ENCODE results near the gene SERPINB1.

Gene SERPINB1

DNA sequence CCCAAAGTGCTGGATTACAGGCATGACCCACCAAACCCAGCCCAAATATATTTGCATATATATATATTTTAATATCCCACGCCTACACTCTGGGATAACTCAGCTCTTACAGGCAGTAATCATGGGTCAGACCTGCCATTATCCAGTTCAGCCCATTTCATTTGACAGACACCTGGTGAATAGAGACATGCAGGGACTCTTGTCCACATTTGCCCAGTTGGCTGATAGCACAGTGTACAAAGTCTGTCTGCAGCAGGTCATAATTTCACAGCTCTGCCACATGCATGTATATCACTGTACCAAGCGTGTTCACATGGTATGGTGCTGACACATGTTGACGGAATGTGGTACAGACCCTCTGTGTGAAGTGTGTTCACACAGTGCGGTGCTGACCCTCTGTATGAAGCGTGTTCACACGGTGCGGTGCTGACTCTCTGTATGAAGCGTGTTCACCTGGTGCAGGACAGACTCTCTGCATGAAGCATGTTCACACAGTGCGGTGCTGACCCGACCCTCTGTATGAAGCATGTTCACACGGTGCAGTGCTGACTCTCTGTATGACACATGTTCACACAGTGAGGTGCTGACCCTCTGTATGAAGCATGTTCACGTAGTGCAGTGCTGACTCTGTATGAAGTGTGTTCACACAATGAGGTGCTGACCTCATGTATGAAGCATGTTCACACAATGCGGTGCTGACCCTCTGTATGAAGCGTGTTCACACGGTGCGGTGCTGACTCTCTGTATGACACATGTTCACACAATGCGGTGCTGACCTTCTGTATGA is 10.3 kb upstream of the SERPINB1 start:
- POLR2A ChIA-PET, result no interaction called here
- DNase-seq (ENCODE audit: low read depth, low spot score), result no peak

GRCh38 chr6:2850538-2851113 is 9.0 kb upstream of the SERPINB1 start:
- TF ChIP-seq, protein P1, sequence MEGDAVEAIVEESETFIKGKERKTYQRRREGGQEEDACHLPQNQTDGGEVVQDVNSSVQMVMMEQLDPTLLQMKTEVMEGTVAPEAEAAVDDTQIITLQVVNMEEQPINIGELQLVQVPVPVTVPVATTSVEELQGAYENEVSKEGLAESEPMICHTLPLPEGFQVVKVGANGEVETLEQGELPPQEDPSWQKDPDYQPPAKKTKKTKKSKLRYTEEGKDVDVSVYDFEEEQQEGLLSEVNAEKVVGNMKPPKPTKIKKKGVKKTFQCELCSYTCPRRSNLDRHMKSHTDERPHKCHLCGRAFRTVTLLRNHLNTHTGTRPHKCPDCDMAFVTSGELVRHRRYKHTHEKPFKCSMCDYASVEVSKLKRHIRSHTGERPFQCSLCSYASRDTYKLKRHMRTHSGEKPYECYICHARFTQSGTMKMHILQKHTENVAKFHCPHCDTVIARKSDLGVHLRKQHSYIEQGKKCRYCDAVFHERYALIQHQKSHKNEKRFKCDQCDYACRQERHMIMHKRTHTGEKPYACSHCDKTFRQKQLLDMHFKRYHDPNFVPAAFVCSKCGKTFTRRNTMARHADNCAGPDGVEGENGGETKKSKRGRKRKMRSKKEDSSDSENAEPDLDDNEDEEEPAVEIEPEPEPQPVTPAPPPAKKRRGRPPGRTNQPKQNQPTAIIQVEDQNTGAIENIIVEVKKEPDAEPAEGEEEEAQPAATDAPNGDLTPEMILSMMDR (IDR thresholded peaks at IDR 0.05; ENCODE audit: insufficient read depth, low read length, missing control alignments), result no peak
- POLR2A ChIA-PET, result interaction anchor here (1.0 kb wide), 1 partner anchor 9 kb away, joined by 3 read pairs; the partner anchor contains the start of gene SERPINB1
- no peak for DNase-seq (ENCODE audit: low read depth, low spot score)
- CTCF ChIA-PET, result interaction anchor here (0.6 to 14.2 kb wide), 10 partner anchors 8 to 139 kb away, joined by 3 to 254 read pairs (median 6); partner anchors contain the start of gene SERPINB1
- H3K4me3 ChIP-seq (ENCODE audit: low read depth, low read length), result no peak overlapping the region

More for the DNA sequence above, 10.3 kb upstream of the SERPINB1 start:
- TF ChIP-seq, protein P1 (IDR thresholded peaks at IDR 0.05; ENCODE audit: insufficient read depth, low read length, missing control alignments), result no peak
- CTCF ChIA-PET, result interaction anchor here (0.8 to 14.2 kb wide), 4 partner anchors 10 to 82 kb away, joined by 3 to 254 read pairs (median 12); partner anchors contain the start of gene SERPINB1
- H3K4me3 ChIP-seq (ENCODE audit: low read depth, low read length), result no peak overlapping the region

GRCh38 chr6:2848851-2849250 is 7.2 kb upstream of the SERPINB1 start:
- no peak for DNase-seq (ENCODE audit: low read depth, low spot score)
- CTCF ChIA-PET, result interaction anchor here (1.3 to 14.2 kb wide), 4 partner anchors 58 to 139 kb away, joined by 5 to 254 read pairs (median 58); no protein-coding TSS in a partner anchor
- no peak overlapping the region for H3K4me3 ChIP-seq (ENCODE audit: low read depth, low read length)
- TF ChIP-seq, protein P1 (IDR thresholded peaks at IDR 0.05; ENCODE audit: insufficient read depth, low read length, missing control alignments), result no peak
- POLR2A ChIA-PET, result no interaction called here

DNA sequence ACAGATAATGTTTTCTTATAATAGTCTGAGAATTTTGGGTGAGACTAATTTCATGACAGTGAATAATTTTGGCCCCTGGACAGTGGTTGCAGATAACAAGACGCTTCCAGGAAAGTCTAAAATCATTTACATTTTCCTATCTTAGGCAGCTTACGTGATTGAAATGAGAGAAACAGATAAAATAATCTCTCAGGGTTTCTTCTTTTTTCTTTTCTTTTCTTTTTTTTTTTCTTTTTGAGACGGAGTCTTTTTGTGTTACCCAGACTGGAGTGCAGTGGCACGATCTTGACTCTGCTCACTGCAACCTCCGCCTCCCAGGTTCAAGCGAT is 4.2 kb upstream of the SERPINB1 start:
- no peak overlapping the region for H3K4me3 ChIP-seq (ENCODE audit: low read depth, low read length)
- TF ChIP-seq, protein P1 (IDR thresholded peaks at IDR 0.05; ENCODE audit: insufficient read depth, low read length, missing control alignments), result no peak
- CTCF ChIA-PET, result interaction anchor here (0.6 to 14.2 kb wide), 37 partner anchors 8 to 213 kb away, joined by 3 to 254 read pairs (median 6); no protein-coding TSS in a partner anchor
- no peak for DNase-seq (ENCODE audit: low read depth, low spot score)
- POLR2A ChIA-PET, result interaction anchor here (0.7 to 1.8 kb wide), 3 partner anchors 55 to 218 kb away, joined by 3 to 14 read pairs (median 3); no protein-coding TSS in a partner anchor

GRCh38 chr6:2844008-2844407 is 2.3 kb upstream of the SERPINB1 start:
- CTCF ChIA-PET, result interaction anchor here (0.7 to 14.2 kb wide), 7 partner anchors 9 to 144 kb away, joined by 3 to 254 read pairs (median 38); no protein-coding TSS in a partner anchor
- TF ChIP-seq, protein P1 (IDR thresholded peaks at IDR 0.05; ENCODE audit: insufficient read depth, low read length, missing control alignments), result no peak
- H3K4me3 ChIP-seq (ENCODE audit: low read depth, low read length), result no peak overlapping the region
- DNase-seq (ENCODE audit: low read depth, low spot score), result no peak
- POLR2A ChIA-PET, result no interaction called here
